ENCODE results near the gene GNG13. TPM values are rescaled to one million over a fixed set of nuclear protein-coding genes. Genes with fewer than 3 reads are reported as not detected.

Gene GNG13
- total RNA-seq, 3 donors from 2014 or later: not detected

DNA sequence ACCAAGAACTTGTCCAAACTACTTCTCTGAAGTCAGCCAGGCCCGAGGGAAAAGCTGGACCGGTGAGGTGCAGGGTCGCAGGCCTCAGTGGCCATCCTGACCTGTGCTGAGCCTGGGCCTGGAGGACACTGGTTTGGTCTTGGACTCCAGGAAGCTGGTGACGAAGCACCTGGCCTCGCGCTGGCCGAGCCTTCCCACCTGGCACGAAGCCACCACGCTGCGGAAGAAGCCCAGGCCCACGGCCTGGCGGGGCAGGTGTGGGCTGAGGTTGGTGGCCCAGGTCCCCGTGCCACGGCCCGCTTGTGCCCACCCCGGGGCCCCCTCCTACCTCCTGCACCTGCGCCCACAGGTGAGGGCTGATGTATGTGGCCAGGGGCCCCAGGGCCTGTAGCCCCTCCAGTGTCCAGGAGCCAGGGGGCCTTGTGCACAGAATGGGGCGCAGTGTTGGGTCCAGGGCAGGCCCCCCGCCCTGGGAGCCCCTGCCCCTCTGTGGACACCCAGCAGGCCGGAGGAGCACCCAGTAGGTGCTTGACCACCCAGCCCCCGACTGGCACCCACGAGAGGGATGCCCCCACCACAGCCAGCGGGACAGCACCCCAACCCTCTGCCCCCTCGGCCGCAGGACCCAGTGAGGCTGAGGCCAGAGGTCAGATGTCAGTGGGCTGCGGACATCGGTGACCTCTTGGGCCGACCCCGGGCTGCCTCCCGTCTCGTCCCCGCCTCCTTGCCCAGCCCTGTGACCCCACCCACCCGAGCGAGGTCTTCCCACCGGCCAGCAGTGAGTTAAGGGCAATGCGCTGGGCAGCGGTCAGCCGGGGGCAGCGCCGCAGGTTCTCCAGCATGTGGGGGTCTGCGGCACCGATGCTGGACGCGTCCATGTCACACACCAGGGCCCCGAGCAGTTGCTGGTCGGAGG is 26.2 kb downstream of the GNG13 start:
- no peaks in the 10 kb centered on the region for H3K9me3 ChIP-seq
- no peaks in the 10 kb centered on the region for H3K36me3 ChIP-seq
- no peak overlapping the region for H3K27ac ChIP-seq
- H3K27me3 ChIP-seq: peaks cover 3 to 33% of the 10 kb centered on the region in 2 donors
- H3K4me1 ChIP-seq: no peaks in the 10 kb centered on the region
- no peak for DNase-seq (ENCODE audit: low spot score in 2 of 2)
- H3K4me3 ChIP-seq: no peak overlapping the region
- no peak for TF ChIP-seq POLR2A (IDR thresholded peaks at IDR 0.05)
- no peak for TF ChIP-seq CTCF (IDR thresholded peaks at IDR 0.05)
- TF ChIP-seq POLR2AphosphoS5 (IDR thresholded peaks at IDR 0.05): no peak
- intact Hi-C loops (cut with DNase I; ENCODE audit: low total_unique reads): no loop called here

- no peaks in the 10 kb centered on the region for H3K36me3 ChIP-seq
- intact Hi-C loops (cut with DNase I; ENCODE audit: low total_unique reads): no loop called here
- no peaks in the 10 kb centered on the region for H3K4me1 ChIP-seq
- no peak overlapping the region for H3K27ac ChIP-seq
- TF ChIP-seq POLR2A (IDR thresholded peaks at IDR 0.05) (no peak), CTCF (IDR thresholded peaks at IDR 0.05) (no peak), POLR2AphosphoS5 (IDR thresholded peaks at IDR 0.05) (no peak)
- H3K4me3 ChIP-seq: no peak overlapping the region
- H3K27me3 ChIP-seq: peaks cover 3 to 34% of the 10 kb centered on the region in 2 donors
- DNase-seq (ENCODE audit: low spot score in 2 of 2): no peak
- H3K9me3 ChIP-seq: no peaks in the 10 kb centered on the region
Measured at GRCh38 chr16:772959-773358, 27.6 kb downstream of the GNG13 start.

DNA sequence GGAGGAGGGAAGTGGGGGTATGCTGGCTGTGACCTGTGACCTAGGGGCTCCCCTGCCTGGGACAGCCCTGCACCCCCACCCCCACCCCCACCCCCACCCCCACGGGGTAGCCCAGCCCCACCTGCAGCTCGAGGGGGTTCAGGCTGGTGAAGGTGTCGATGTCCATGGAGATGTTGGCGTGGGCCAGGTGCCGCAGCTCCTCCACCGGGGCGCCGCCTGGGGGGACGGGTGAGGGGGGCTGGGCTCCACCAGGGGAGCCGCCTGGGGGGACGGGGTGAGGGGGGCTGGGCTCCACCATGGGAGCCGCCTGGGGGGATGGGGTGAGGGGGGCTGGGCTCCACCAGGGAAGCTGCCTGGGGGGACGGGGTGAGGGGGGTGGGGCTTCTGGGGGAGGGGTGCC is 30.1 kb downstream of the GNG13 start:
- no peak for TF ChIP-seq POLR2AphosphoS5 (IDR thresholded peaks at IDR 0.05)
- TF ChIP-seq CTCF (IDR thresholded peaks at IDR 0.05): no peak
- no peak for TF ChIP-seq POLR2A (IDR thresholded peaks at IDR 0.05)
- Histone ChIP-seq H3K9me3 (no peaks in the 10 kb centered on the region), H3K4me3 (no peak overlapping the region), H3K4me1 (no peaks in the 10 kb centered on the region), H3K27me3 (peaks cover 3 to 40% of the 10 kb centered on the region in 2 donors), H3K27ac (no peak overlapping the region), H3K36me3 (no peaks in the 10 kb centered on the region)
- intact Hi-C loops (cut with DNase I; ENCODE audit: low total_unique reads): no loop called here
- no peak for DNase-seq (ENCODE audit: low spot score in 2 of 2)

DNA sequence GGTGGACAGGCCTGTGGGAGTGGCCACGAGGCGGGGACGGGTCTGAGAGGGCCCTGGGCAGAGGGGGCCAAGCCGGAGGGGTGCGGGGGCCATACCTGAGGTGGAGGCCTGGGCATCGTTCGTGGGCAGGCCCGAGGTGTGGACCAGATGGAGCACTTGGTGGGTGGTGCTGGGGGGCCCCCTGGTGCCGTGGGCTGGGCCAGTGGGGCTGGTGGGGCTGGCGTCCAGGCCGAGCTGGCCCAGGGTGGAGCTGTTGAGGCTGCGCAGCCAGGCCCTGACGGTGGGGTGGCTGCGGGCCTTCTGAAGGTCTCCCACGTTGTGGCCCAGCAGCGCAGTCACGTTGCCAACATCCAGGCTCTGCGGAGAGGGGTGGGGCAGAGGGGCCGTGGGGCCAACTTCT is 30.6 kb downstream of the GNG13 start:
- Histone ChIP-seq H3K36me3 (no peaks in the 10 kb centered on the region), H3K27ac (no peak overlapping the region), H3K27me3 (peaks cover 3 to 45% of the 10 kb centered on the region in 2 donors), H3K4me3 (no peak overlapping the region), H3K9me3 (no peaks in the 10 kb centered on the region), H3K4me1 (no peaks in the 10 kb centered on the region)
- intact Hi-C loops (cut with DNase I; ENCODE audit: low total_unique reads): no loop called here
- TF ChIP-seq POLR2A (IDR thresholded peaks at IDR 0.05): no peak
- no peak for TF ChIP-seq CTCF (IDR thresholded peaks at IDR 0.05)
- no peak for TF ChIP-seq POLR2AphosphoS5 (IDR thresholded peaks at IDR 0.05)
- no peak for DNase-seq (ENCODE audit: low spot score in 2 of 2)

- DNase-seq (ENCODE audit: low spot score in 2 of 2): no peak
- no peaks in the 10 kb centered on the region for H3K36me3 ChIP-seq
- no peaks in the 10 kb centered on the region for H3K9me3 ChIP-seq
- H3K4me1 ChIP-seq: no peaks in the 10 kb centered on the region
- peaks cover 3 to 45% of the 10 kb centered on the region in 2 donors for H3K27me3 ChIP-seq
- H3K27ac ChIP-seq: no peak overlapping the region
- intact Hi-C loops (cut with DNase I; ENCODE audit: low total_unique reads): no loop called here
- TF ChIP-seq CTCF (IDR thresholded peaks at IDR 0.05) (no peak), POLR2A (IDR thresholded peaks at IDR 0.05) (no peak), POLR2AphosphoS5 (IDR thresholded peaks at IDR 0.05) (no peak)
- H3K4me3 ChIP-seq: no peak overlapping the region
Measured at GRCh38 chr16:769184-769784, 31.2 kb downstream of the GNG13 start.
